Measurements from ENCODE around the gene ACP7.

DNA sequence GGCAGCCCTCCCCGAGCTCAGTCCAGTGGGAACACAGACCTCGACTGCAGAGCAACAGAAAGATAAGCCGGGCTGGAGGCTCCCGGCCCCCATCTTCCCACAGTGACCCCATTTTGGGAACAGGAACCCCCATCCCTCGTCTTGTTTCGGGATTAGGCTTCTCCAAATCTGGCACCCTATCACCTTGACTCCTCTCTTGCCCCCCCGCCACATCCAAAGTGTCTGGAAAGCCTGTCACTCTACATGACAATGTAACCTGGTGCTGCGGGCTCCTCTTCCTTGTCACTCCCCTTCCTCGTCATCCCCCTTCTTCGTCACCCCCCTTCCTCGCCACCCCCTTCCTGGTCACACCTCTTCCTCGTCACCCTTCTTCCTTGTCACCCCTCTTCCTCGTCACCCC, 51.5 kb downstream of the ACP7 start:
- TF ChIP-seq GATA3 (IDR thresholded peaks at IDR 0.05; ENCODE audit: low read depth, low read length): no peak
- no peak for TF ChIP-seq GATA2 (IDR thresholded peaks at IDR 0.05; ENCODE audit: low read depth, low read length)
